Measurements from ENCODE around the gene PAPLN.

GRCh38 chr14:73264885-73265720 lies 27.8 kb downstream of the PAPLN start:
- TF ChIP-seq CTCF (conservative IDR thresholded peaks at IDR 0.05; ENCODE audit: low read depth, low read length) = no peak
- TF ChIP-seq EZH2 (IDR thresholded peaks at IDR 0.05; ENCODE audit: low read length, unreplicated experiment) = no peak
